D721Med (cell line): ENCODE results near the gene CRLF1.

ENCODE experiments used
- DNase-seq: peaks from one replicate; pipeline ENCODE4 v3.0.0; 2011; ENCODE audit warnings: low spot score; ENCODE audit not compliant: insufficient read length
- FAIRE-seq: peaks from 2 replicates; lab custom pipeline; 2011; peaks lifted over from hg19 to GRCh38; lab: Jason Lieb, UNC
- TF ChIP-seq, protein P1 (sequence below): IDR thresholded peaks from 2 replicates; pipeline ENCODE4 v1.5.1; 2012; ENCODE audit warnings: mild to moderate bottlenecking, control low read depth; ENCODE audit not compliant: insufficient read depth; ENCODE audit errors: missing control alignments

CRLF1 gene

DNA sequence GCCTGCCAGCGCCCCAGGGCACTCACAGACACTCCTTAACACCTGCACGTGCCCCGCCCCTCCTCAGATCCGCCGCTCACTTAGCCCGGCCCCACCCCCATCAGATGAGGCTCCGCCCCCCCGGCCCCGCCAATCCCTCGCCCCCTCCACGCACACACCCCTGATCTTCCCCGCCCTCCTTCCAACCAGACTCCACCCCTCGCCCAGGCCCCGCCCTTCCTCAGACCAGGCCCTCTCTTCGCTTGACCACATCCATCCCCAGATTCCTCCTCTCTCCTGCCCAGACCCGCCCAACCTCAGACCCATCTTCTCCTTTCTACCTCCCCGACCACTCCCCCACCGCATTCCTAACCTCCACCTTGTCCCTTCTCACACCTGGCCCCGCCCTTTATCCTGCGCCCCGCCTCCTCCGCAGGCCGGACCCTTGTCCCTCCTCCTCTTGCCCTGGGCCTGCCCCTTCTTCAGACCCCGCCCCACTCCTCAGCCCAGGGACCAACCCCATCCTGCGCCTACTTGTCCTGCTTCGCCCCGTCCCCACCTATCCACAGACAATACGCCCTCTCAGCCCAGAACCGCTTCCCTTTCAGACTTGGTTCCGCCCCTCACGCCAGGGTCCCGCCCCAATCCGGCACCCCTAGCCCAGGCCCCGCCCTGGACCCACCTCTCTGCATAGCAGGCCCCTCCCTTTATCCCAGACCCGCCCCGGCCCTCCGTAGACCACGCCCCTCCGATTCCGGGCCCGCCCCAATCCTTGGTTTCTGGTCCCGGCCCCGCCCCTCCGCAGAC is 29.8 kb upstream of the CRLF1 start:
- TF ChIP-seq, protein P1, sequence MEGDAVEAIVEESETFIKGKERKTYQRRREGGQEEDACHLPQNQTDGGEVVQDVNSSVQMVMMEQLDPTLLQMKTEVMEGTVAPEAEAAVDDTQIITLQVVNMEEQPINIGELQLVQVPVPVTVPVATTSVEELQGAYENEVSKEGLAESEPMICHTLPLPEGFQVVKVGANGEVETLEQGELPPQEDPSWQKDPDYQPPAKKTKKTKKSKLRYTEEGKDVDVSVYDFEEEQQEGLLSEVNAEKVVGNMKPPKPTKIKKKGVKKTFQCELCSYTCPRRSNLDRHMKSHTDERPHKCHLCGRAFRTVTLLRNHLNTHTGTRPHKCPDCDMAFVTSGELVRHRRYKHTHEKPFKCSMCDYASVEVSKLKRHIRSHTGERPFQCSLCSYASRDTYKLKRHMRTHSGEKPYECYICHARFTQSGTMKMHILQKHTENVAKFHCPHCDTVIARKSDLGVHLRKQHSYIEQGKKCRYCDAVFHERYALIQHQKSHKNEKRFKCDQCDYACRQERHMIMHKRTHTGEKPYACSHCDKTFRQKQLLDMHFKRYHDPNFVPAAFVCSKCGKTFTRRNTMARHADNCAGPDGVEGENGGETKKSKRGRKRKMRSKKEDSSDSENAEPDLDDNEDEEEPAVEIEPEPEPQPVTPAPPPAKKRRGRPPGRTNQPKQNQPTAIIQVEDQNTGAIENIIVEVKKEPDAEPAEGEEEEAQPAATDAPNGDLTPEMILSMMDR = no peak
- DNase-seq = peak; percentile 86
- no peak for FAIRE-seq

- TF ChIP-seq, protein P1 = no peak
- DNase-seq (no peak), FAIRE-seq (no peak)
Measured at GRCh38 chr19:18635831-18636182, 29.2 kb upstream of the CRLF1 start.

DNA sequence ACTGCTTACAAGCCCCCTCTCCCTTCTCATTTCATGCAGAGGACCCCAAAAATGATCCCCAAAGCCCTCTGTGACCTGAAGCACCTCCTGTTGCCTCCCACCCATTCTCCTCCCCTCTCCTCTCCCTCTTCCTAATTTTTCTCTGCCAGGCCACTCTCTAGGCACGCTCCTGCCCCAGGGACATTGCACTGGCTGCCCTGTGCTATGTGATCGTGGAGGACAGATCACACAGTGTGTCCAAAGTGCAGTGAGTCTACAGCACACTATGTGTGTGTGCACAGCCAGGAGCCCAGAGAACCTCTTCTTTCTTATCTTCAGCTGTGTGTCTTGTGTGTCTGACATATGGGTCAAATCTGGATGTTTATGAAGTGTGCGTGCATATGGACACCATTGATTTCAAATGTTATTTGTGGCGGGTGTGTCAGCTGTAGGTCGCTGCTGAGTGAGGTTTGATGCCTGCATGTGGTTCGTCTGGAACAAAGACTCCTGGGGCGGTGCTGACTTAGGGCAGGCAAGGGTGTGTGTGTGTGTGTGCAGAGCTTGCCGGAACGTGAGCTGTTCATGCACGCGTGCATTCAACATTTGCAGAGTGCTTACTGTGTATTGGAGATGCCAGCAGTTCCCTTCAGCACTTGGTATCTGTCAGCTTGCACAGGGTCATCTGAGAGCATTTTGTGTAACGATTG is 28.2 kb upstream of the CRLF1 start:
- TF ChIP-seq, protein P1 = no peak
- FAIRE-seq = no peak
- DNase-seq = no peak

DNA sequence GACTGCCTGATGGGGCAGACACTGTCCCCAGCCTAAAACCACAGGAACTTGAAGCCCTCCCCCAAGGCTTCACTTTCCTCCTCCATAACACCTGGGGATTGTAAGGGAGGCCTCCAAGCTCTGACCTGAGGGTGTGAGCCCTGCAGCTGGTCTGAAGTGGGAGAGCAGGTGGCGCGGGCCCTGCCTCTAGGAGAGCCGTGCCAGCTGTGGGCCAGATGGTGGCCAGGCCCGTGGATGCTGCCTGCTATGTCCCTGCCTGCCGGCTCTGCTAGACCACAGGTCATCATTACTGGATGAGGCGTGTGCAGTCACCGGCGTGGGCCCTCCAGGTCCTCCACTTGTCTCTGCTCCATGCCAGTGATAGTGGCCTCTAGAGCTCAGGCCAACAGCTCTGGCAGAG is 26.7 kb upstream of the CRLF1 start:
- DNase-seq = no peak
- FAIRE-seq = no peak
- TF ChIP-seq, protein P1 = no peak

DNA sequence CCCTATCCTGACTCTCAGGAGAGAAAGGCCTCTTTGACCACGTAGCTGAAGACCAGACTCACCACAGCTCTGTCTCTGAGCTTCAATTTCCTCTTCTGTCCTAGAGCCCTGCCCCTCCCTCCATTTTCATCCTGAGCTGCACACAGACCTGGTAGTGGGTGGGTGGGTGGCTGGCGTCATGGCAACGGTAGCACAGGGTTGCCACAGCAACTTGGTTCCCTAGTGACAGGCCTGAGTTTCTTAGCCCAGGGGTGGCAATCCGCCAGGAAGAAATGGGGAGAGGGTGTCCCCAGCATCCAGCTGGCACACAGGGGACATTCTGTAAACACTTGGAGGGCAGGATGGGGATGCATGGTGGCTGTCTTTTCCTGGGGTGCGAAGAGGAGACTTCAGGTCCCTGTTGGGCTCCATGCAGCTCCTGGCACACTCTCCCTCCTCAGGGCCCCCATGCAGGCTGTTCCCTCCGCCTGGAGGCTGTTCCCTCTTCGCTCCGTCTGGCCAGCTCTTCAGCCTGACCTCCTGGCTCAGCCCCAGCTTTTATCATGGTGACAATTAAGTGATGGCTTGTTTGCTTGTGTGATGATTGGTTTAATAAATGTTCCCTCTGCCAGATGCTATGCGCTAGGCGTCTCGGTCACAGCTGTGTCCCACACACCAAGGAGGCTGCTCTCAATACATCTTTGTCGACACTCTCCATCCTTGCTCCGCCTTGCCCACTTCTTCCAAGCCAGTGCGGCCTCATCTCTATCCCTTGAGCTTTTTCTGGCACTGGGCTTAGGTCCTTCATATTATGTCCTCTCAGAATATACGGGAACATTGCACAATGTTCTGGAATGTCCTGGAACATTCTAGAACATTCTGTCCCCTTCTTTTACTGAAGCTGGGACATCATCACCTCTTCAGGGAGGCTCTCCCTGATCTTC is 22.8 kb upstream of the CRLF1 start:
- DNase-seq = no peak
- TF ChIP-seq, protein P1 = no peak
- no peak for FAIRE-seq

DNA sequence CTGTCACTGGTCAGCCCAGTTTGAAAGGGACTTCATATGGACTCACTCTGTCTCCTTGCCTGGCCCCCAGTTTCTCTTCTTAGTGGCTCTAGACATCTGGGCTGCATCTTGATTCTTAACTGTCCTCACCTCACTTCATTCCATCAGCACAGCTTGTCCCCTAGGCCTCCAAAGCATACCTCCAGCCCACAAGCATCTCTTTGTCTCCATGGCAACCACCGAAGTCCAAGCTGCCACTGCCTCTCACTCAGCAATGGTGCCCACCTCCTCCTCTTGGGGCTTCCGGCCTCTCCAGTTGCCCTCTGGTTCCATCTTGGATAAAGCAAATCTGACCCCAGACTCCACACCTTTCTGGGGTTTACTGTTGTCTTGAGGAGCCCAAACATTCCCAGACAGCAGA is 20.3 kb upstream of the CRLF1 start:
- DNase-seq = no peak
- TF ChIP-seq, protein P1 = no peak
- no peak for FAIRE-seq
